B cell (primary cell): ENCODE data around the gene RAD51B. TPM values are rescaled to one million over a fixed set of nuclear protein-coding genes. Genes with fewer than 3 reads are reported as not detected.

Experiments used
- ATAC-seq: fragments of 200-7000 bp; cut with Tn5 transposase; one replicate; pipeline ENCODE4 v1.10.0; 2021; ENCODE audit warnings: low read depth, mild to moderate bottlenecking, moderate number of reproducible peaks, moderate library complexity
- CTCF ChIA-PET: fragments of 350-600 bp; sonication (Branson Sonifier 250); formaldehyde crosslinking; loops from one replicate; lab custom pipeline; 2021; ENCODE audit warnings: antibody characterized with exemption, inconsistent platforms; lab: Charles Lee
- POLR2A ChIA-PET: fragments of 350-600 bp; sonication (Branson Sonifier 250); formaldehyde crosslinking; loops from one replicate; lab custom pipeline; 2021; ENCODE audit warnings: antibody characterized with exemption; lab: Charles Lee
- DNase-seq: peaks from one replicate; pipeline ENCODE4 v3.0.0; 2013
- H2AFZ ChIP-seq: 2 replicates; pipeline ENCODE4 v1.6.1; 2012; ENCODE audit warnings: mild to moderate bottlenecking, low read depth, low read length; ENCODE audit not compliant: insufficient read depth, poor library complexity, severe bottlenecking
- H3K27ac ChIP-seq, 2 donors: 1 replicate in 1 of 2; 2 replicates in 1 of 2; pipeline ENCODE4 v1.5.1; 2012 to 2013; ENCODE audit warnings: low read length in 2 of 2, mild to moderate bottlenecking in 2 of 2, moderate library complexity in 1 of 2
- H3K27me3 ChIP-seq, 4 experiments: fragments of 200-600 bp in 1 of 4; sonication (generic) in 1 of 4; replicated peaks in 1 of 4; 1 replicate in 2 of 4; 2 replicates in 2 of 4; pipeline versions ENCODE4 v1.6.1 to v1.7.0; 2013 to 2016; ENCODE audit warnings: low read length in 3 of 4, mild to moderate bottlenecking in 2 of 4, mixed read lengths in 1 of 4, moderate library complexity in 1 of 4; ENCODE audit not compliant: insufficient read depth in 4 of 4, control insufficient read depth in 3 of 4; ENCODE audit errors: control extremely low read depth in 1 of 4
- H3K36me3 ChIP-seq, 2 experiments: replicated peaks in 1 of 2; 1 replicate in 1 of 2; 2 replicates in 1 of 2; pipeline versions ENCODE4 v1.6.1 to v1.7.1; 2013; ENCODE audit warnings: low read length in 1 of 2; ENCODE audit not compliant: insufficient read depth in 2 of 2, control insufficient read depth in 1 of 2; ENCODE audit errors: control extremely low read depth in 1 of 2, extremely low read depth in 1 of 2
- H3K4me1 ChIP-seq, 2 donors: fragments of 200-600 bp in 1 of 2; sonication (generic) in 1 of 2; 1 replicate in 1 of 2; 2 replicates in 1 of 2; pipeline versions ENCODE4 v1.5.1 to v1.6.1; 2013 to 2017; ENCODE audit warnings: low read length in 2 of 2; ENCODE audit not compliant: control insufficient read depth in 2 of 2, insufficient read depth in 2 of 2
- H3K4me2 ChIP-seq: replicated peaks from 2 replicates; pipeline ENCODE3; 2012; ENCODE audit warnings: mild to moderate bottlenecking, low read depth, low read length; ENCODE audit not compliant: poor library complexity, severe bottlenecking
- H3K4me3 ChIP-seq, 5 experiments: fragments of 200-600 bp in 1 of 5; sonication (generic) in 1 of 5; 1 replicate in 3 of 5; 2 replicates in 2 of 5; pipeline versions ENCODE4 v1.5.1 to v1.7.0; 2011 to 2016; ENCODE audit warnings: low read length in 4 of 5, mild to moderate bottlenecking in 4 of 5, low read depth in 2 of 5, control low read depth in 1 of 5, moderate library complexity in 1 of 5; ENCODE audit not compliant: insufficient read depth in 1 of 5; ENCODE audit errors: control extremely low read depth in 1 of 5, extremely low read depth in 1 of 5
- H3K79me2 ChIP-seq: fragments of 200-600 bp; sonication (generic); one replicate; pipeline ENCODE4 v1.6.0; 2016; ENCODE audit warnings: low read length; ENCODE audit not compliant: control insufficient read depth, insufficient read depth
- H3K9ac ChIP-seq: fragments of 200-600 bp; sonication (generic); 2 replicates; pipeline ENCODE4 v1.6.1; 2017; ENCODE audit warnings: mild to moderate bottlenecking, low read length, moderate library complexity
- H3K9me3 ChIP-seq, 3 donors: one replicate each; pipeline versions ENCODE4 v1.6.1 to v1.7.1; 2013; ENCODE audit warnings: low read length in 2 of 3; ENCODE audit not compliant: control insufficient read depth in 2 of 3, insufficient read depth in 1 of 3; ENCODE audit errors: control extremely low read depth in 1 of 3
- H4K20me1 ChIP-seq: 2 replicates; pipeline ENCODE4 v1.6.0; 2012; ENCODE audit warnings: mild to moderate bottlenecking, low read length; ENCODE audit not compliant: insufficient read depth, control insufficient read depth, poor library complexity, severe bottlenecking
- H3K27ac Mint-ChIP-seq: one replicate; pipeline ENCODE4 v1.8.0; 2021; ENCODE audit warnings: mixed read lengths
- H3K27me3 Mint-ChIP-seq: one replicate; pipeline ENCODE4 v1.8.0; 2021; ENCODE audit warnings: mixed read lengths
- H3K4me1 Mint-ChIP-seq: one replicate; pipeline ENCODE4 v1.8.0; 2021; ENCODE audit warnings: mixed read lengths
- H3K4me3 Mint-ChIP-seq: one replicate; pipeline ENCODE4 v1.8.0; 2021; ENCODE audit warnings: mixed read lengths
- H3K9me3 Mint-ChIP-seq: one replicate; pipeline ENCODE4 v1.8.0; 2022; ENCODE audit warnings: mixed read lengths; ENCODE audit not compliant: insufficient read depth
- EZH2 ChIP-seq: IDR thresholded peaks from 2 replicates; pipeline ENCODE4 v1.6.1; 2012; ENCODE audit warnings: borderline replicate concordance, low read depth, mild to moderate bottlenecking, moderate library complexity, low read length; ENCODE audit not compliant: insufficient read depth, poor library complexity, severe bottlenecking
- WGBS: methylation state at CpG from one replicate; pipeline ENCODE4 v1.1.5; 2013; ENCODE audit warnings: missing lambda C conversion rate; ENCODE audit not compliant: insufficient coverage; 5-methylcytosine and 5-hydroxymethylcytosine counted together
- intact Hi-C: fragments of 100-400 bp; cut with micrococcal nuclease; formaldehyde crosslinking; loops from one replicate; pipeline ENCODE4 v1.10.0; 2022
- polyA plus RNA-seq: library from polyadenylated mRNA; depleted of rRNA; stranded (reverse); fragments of >200 nt; gene quantifications from 2 replicates; pipeline ENCODE4 v1.2.3, GENCODE V29; 2012
- total RNA-seq, 2 donors: library from RNA; stranded (reverse); fragments of 120-200 nt in 1 of 2; gene quantifications; 1 replicate in 1 of 2; 2 replicates in 1 of 2; pipeline versions ENCODE4 v1.2.3 to v1.2.4, GENCODE V29; 2013 to 2022
- TF ChIP-seq, protein P1 (sequence below): fragments of 200-600 bp; IDR thresholded peaks from one replicate; pipeline ENCODE4 v1.8.0; 2022; ENCODE audit warnings: antibody characterized with exemption, mild to moderate bottlenecking

Gene RAD51B
- total and polyA plus RNA-seq, 2 donors (not counting 1 experiment from before 2014, with no cell fraction given): 6.5 to 60.6 TPM

DNA sequence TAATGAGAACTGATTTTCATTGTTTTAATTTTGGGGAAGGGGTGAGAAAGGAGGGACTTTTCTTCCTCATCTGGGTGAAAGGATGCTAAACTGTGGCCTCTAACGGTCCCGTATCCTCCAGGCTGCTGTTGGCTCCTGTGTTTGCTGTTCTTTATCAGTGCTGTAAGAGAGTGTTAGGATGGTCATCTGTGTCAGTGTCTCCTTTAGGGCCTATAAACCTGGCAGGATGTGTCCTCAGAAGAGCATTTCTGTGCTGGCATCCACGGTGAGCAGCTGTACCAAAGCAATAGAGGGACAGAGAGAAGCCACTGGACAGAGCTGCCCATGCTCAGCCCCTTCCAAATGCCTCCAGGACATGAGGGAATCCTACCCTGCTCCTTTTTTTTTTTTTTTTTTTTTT, 720.2 kb downstream of the RAD51B start:
- H3K4me2 ChIP-seq: no peak overlapping the region
- H3K27ac ChIP-seq: no peak overlapping the region
- DNase-seq (no peak), ATAC-seq (no peak)
- ChIA-PET POLR2A (interaction anchor here (0.6 kb wide), 1 partner anchor 46 kb away, joined by 4 read pairs; no protein-coding TSS in a partner anchor), CTCF (no interaction called here)
- Mint-ChIP-seq H3K27me3 (no peaks in the 10 kb centered on the region), H3K4me1 (peaks cover 10% of the 10 kb centered on the region), H3K9me3 (no peaks in the 10 kb centered on the region), H3K4me3 (no peak overlapping the region), H3K27ac (no peak overlapping the region)
- H3K4me1 ChIP-seq: no peaks in the 10 kb centered on the region
- TF ChIP-seq, protein P1, sequence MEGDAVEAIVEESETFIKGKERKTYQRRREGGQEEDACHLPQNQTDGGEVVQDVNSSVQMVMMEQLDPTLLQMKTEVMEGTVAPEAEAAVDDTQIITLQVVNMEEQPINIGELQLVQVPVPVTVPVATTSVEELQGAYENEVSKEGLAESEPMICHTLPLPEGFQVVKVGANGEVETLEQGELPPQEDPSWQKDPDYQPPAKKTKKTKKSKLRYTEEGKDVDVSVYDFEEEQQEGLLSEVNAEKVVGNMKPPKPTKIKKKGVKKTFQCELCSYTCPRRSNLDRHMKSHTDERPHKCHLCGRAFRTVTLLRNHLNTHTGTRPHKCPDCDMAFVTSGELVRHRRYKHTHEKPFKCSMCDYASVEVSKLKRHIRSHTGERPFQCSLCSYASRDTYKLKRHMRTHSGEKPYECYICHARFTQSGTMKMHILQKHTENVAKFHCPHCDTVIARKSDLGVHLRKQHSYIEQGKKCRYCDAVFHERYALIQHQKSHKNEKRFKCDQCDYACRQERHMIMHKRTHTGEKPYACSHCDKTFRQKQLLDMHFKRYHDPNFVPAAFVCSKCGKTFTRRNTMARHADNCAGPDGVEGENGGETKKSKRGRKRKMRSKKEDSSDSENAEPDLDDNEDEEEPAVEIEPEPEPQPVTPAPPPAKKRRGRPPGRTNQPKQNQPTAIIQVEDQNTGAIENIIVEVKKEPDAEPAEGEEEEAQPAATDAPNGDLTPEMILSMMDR: no peak
- TF ChIP-seq EZH2: no peak
- no peaks in the 10 kb centered on the region for H4K20me1 ChIP-seq
- 100% methylated on average over 3 of the region's 3 CpGs for WGBS
- intact Hi-C loops: no loop called here
- no peaks in the 10 kb centered on the region for H3K36me3 ChIP-seq
- H3K4me3 ChIP-seq: no peak overlapping the region
- H3K9ac ChIP-seq: no peak overlapping the region
- H3K9me3 ChIP-seq: no peaks in the 10 kb centered on the region
- no peaks in the 10 kb centered on the region for H3K79me2 ChIP-seq
- no peak overlapping the region for H2AFZ ChIP-seq
- H3K27me3 ChIP-seq: no peaks in the 10 kb centered on the region

GRCh38 chr14:68541178-68541896, 721.8 kb downstream of the RAD51B start:
- Histone ChIP-seq H3K27me3 (no peaks in the 10 kb centered on the region), H3K36me3 (no peaks in the 10 kb centered on the region), H3K4me2 (no peak overlapping the region), H3K79me2 (no peaks in the 10 kb centered on the region), H3K27ac (no peak overlapping the region), H3K4me1 (no peaks in the 10 kb centered on the region), H3K9me3 (no peaks in the 10 kb centered on the region), H2AFZ (no peak overlapping the region), H4K20me1 (no peaks in the 10 kb centered on the region), H3K9ac (no peak overlapping the region), H3K4me3 (no peak overlapping the region)
- ChIA-PET CTCF (no interaction called here), POLR2A (no interaction called here)
- Mint-ChIP-seq H3K4me3 (no peak overlapping the region), H3K27me3 (no peaks in the 10 kb centered on the region), H3K9me3 (no peaks in the 10 kb centered on the region), H3K4me1 (peaks cover 11% of the 10 kb centered on the region), H3K27ac (no peak overlapping the region)
- intact Hi-C loops: no loop called here
- ATAC-seq (no peak), DNase-seq (no peak)
- TF ChIP-seq, protein P1: no peak
- no peak for TF ChIP-seq EZH2
- WGBS: 89% methylated on average over 3 of the region's 4 CpGs
